Hepatocyte (in vitro differentiated cells): ENCODE results near the gene CELF5.

Experiments
- EZH2phosphoT487 ChIP-seq: fragments of 200-600 bp; sonication (generic); IDR thresholded peaks from one replicate; pipeline ENCODE4 v1.6.1; 2018; ENCODE audit warnings: antibody characterized with exemption, mild to moderate bottlenecking, low read depth, moderate library complexity; ENCODE audit not compliant: unreplicated experiment, severe bottlenecking
- TF ChIP-seq, protein P1 (sequence below): fragments of 200-600 bp; sonication (generic); IDR thresholded peaks from 2 replicates; pipeline ENCODE4 v1.5.1; 2016; ENCODE audit warnings: antibody characterized with exemption, mild to moderate bottlenecking; ENCODE audit not compliant: poor library complexity

DNA sequence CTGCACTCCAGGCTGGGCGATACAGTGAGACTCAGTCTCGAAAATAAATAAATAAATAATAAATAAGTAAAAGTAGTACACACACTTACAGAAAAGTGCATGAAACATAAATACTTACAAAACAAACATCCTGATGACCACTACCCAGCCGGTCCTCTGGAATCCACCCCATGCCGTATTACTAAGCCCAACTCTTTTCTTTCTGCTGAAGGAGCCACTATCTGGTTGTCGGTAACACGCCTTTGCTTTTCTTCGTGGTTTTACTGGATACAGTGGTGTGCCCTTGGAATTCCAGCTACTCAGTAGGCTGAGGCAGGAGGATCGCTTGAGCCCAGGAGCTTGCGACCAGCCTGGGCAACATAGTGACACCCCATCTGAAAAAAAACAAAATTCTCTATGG is 39.4 kb downstream of the CELF5 start:
- no peak for TF ChIP-seq EZH2phosphoT487
- TF ChIP-seq, protein P1, sequence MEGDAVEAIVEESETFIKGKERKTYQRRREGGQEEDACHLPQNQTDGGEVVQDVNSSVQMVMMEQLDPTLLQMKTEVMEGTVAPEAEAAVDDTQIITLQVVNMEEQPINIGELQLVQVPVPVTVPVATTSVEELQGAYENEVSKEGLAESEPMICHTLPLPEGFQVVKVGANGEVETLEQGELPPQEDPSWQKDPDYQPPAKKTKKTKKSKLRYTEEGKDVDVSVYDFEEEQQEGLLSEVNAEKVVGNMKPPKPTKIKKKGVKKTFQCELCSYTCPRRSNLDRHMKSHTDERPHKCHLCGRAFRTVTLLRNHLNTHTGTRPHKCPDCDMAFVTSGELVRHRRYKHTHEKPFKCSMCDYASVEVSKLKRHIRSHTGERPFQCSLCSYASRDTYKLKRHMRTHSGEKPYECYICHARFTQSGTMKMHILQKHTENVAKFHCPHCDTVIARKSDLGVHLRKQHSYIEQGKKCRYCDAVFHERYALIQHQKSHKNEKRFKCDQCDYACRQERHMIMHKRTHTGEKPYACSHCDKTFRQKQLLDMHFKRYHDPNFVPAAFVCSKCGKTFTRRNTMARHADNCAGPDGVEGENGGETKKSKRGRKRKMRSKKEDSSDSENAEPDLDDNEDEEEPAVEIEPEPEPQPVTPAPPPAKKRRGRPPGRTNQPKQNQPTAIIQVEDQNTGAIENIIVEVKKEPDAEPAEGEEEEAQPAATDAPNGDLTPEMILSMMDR: no peak
